Measurements from ENCODE around the gene B3GALNT2. TPM values are rescaled to one million over a fixed set of nuclear protein-coding genes. Genes with fewer than 3 reads are reported as not detected.

Gene B3GALNT2
- total RNA-seq, 1 donor from 2014 or later: 18.5 TPM

- no peaks in the 10 kb centered on the region for H3K36me3 Mint-ChIP-seq (ENCODE audit: low read depth)
- no peak overlapping the region for H3K4me3 Mint-ChIP-seq
- H3K4me1 Mint-ChIP-seq (ENCODE audit: low read depth): peaks cover 12% of the 10 kb centered on the region
- intact Hi-C loops (cut with micrococcal nuclease): loop anchor here (1.0 kb wide), 1 partner anchor 327 kb away; no protein-coding TSS in a partner anchor
- H3K27ac Mint-ChIP-seq: no peak overlapping the region
- H3K27me3 Mint-ChIP-seq (ENCODE audit: insufficient read depth): peaks cover 12% of the 10 kb centered on the region
- no peaks in the 10 kb centered on the region for H3K9me3 Mint-ChIP-seq
- DNase-seq (ENCODE audit: low spot score): no peak
Measured at GRCh38 chr1:235515844-235516512, 11.7 kb upstream of the B3GALNT2 start.

- peaks cover 22% of the 10 kb centered on the region for H3K27me3 Mint-ChIP-seq (ENCODE audit: insufficient read depth)
- intact Hi-C loops (cut with micrococcal nuclease): loop anchor here (1.0 to 2.0 kb wide), 4 partner anchors 183 to 458 kb away; no protein-coding TSS in a partner anchor
- H3K27ac Mint-ChIP-seq: no peak overlapping the region
- H3K4me3 Mint-ChIP-seq: no peak overlapping the region
- H3K9me3 Mint-ChIP-seq: no peaks in the 10 kb centered on the region
- peaks cover 12% of the 10 kb centered on the region for H3K4me1 Mint-ChIP-seq (ENCODE audit: low read depth)
- DNase-seq (ENCODE audit: low spot score): no peak
- no peaks in the 10 kb centered on the region for H3K36me3 Mint-ChIP-seq (ENCODE audit: low read depth)
Measured at GRCh38 chr1:235513495-235514366, 9.5 kb upstream of the B3GALNT2 start.

GRCh38 chr1:235511470-235512240, 7.4 kb upstream of the B3GALNT2 start:
- Mint-ChIP-seq H3K27ac (no peak overlapping the region), H3K9me3 (no peaks in the 10 kb centered on the region), H3K36me3 (ENCODE audit: low read depth) (no peaks in the 10 kb centered on the region), H3K27me3 (ENCODE audit: insufficient read depth) (peaks cover 25% of the 10 kb centered on the region), H3K4me1 (ENCODE audit: low read depth) (peaks cover 8% of the 10 kb centered on the region), H3K4me3 (no peak overlapping the region)
- DNase-seq (ENCODE audit: low spot score): no peak
- intact Hi-C loops (cut with micrococcal nuclease): loop anchor here (2.0 kb wide), 2 partner anchors 185 to 219 kb away; no protein-coding TSS in a partner anchor

- H3K36me3 Mint-ChIP-seq (ENCODE audit: low read depth): no peaks in the 10 kb centered on the region
- no peak for DNase-seq (ENCODE audit: low spot score)
- H3K4me3 Mint-ChIP-seq: no peak overlapping the region
- no peak overlapping the region for H3K27ac Mint-ChIP-seq
- peaks cover 14% of the 10 kb centered on the region for H3K4me1 Mint-ChIP-seq (ENCODE audit: low read depth)
- H3K9me3 Mint-ChIP-seq: no peaks in the 10 kb centered on the region
- peaks cover 21% of the 10 kb centered on the region for H3K27me3 Mint-ChIP-seq (ENCODE audit: insufficient read depth)
- intact Hi-C loops (cut with micrococcal nuclease): no loop called here
Measured at GRCh38 chr1:235510823-235511222, 6.6 kb upstream of the B3GALNT2 start.

GRCh38 chr1:235507623-235508022, 3.4 kb upstream of the B3GALNT2 start:
- peaks cover 20% of the 10 kb centered on the region for H3K4me1 Mint-ChIP-seq (ENCODE audit: low read depth)
- peaks cover under 1% of the 10 kb centered on the region for H3K36me3 Mint-ChIP-seq (ENCODE audit: low read depth)
- no peak for DNase-seq (ENCODE audit: low spot score)
- H3K9me3 Mint-ChIP-seq: no peaks in the 10 kb centered on the region
- no peak overlapping the region for H3K4me3 Mint-ChIP-seq
- peaks cover 23% of the 10 kb centered on the region for H3K27me3 Mint-ChIP-seq (ENCODE audit: insufficient read depth)
- H3K27ac Mint-ChIP-seq: no peak overlapping the region
- intact Hi-C loops (cut with micrococcal nuclease): loop anchor here (10.0 kb wide), 1 partner anchor 1017 kb away; the partner anchor contains the start of gene LGALS8

GRCh38 chr1:235504494-235505222, 406 bp upstream of the B3GALNT2 start:
- Mint-ChIP-seq H3K27ac (peak overlapping the region; percentile 97), H3K4me1 (ENCODE audit: low read depth) (peaks cover 41% of the 10 kb centered on the region), H3K36me3 (ENCODE audit: low read depth) (peaks cover 4% of the 10 kb centered on the region), H3K27me3 (ENCODE audit: insufficient read depth) (peaks cover 16% of the 10 kb centered on the region), H3K9me3 (no peaks in the 10 kb centered on the region), H3K4me3 (peak overlapping the region; percentile 92)
- intact Hi-C loops (cut with micrococcal nuclease): loop anchor here (1.0 to 10.0 kb wide), 18 partner anchors 11 to 1131 kb away; partner anchors contain the start of genes ARID4B, COA6, GGPS1 and HEATR1
- DNase-seq (ENCODE audit: low spot score): peak; percentile 98

- peak overlapping the region; percentile 87 for H3K4me3 Mint-ChIP-seq
- intact Hi-C loops (cut with micrococcal nuclease): loop anchor here (1.0 to 10.0 kb wide), 17 partner anchors 10 to 1130 kb away; partner anchors contain the start of genes ARID4B, COA6, GGPS1 and HEATR1
Measured at GRCh38 chr1:235503403-235504121, 690 bp downstream of the B3GALNT2 start.

GRCh38 chr1:235502601-235503402, 1.4 kb downstream of the B3GALNT2 start:
- DNase-seq (ENCODE audit: low spot score): no peak
- Mint-ChIP-seq H3K36me3 (ENCODE audit: low read depth) (peaks cover 8% of the 10 kb centered on the region), H3K9me3 (no peaks in the 10 kb centered on the region), H3K4me3 (peak overlapping the region; percentile 87), H3K4me1 (ENCODE audit: low read depth) (peaks cover 46% of the 10 kb centered on the region), H3K27me3 (ENCODE audit: insufficient read depth) (peaks cover 12% of the 10 kb centered on the region), H3K27ac (peak overlapping the region; percentile 74)
- intact Hi-C loops (cut with micrococcal nuclease): loop anchor here (5.0 to 10.0 kb wide), 6 partner anchors 136 to 1022 kb away; partner anchors contain the start of genes LGALS8, LYST, NID1 and TBCE

More at GRCh38 chr1:235503403-235504121, 690 bp downstream of the B3GALNT2 start:
- Mint-ChIP-seq H3K27me3 (ENCODE audit: insufficient read depth) (peaks cover 12% of the 10 kb centered on the region), H3K36me3 (ENCODE audit: low read depth) (peaks cover 8% of the 10 kb centered on the region), H3K27ac (peak overlapping the region; percentile 68), H3K9me3 (no peaks in the 10 kb centered on the region), H3K4me1 (ENCODE audit: low read depth) (peaks cover 46% of the 10 kb centered on the region)
- DNase-seq (ENCODE audit: low spot score): no peak

- no peak for DNase-seq (ENCODE audit: low spot score)
- H3K27ac Mint-ChIP-seq: no peak overlapping the region
- H3K4me3 Mint-ChIP-seq: no peak overlapping the region
- H3K4me1 Mint-ChIP-seq (ENCODE audit: low read depth): peaks cover 43% of the 10 kb centered on the region
- H3K36me3 Mint-ChIP-seq (ENCODE audit: low read depth): peaks cover 8% of the 10 kb centered on the region
- intact Hi-C loops (cut with micrococcal nuclease): loop anchor here (5.0 to 10.0 kb wide), 6 partner anchors 134 to 1024 kb away; partner anchors contain the start of genes LGALS8, LYST, NID1 and TBCE
- H3K9me3 Mint-ChIP-seq: no peaks in the 10 kb centered on the region
- H3K27me3 Mint-ChIP-seq (ENCODE audit: insufficient read depth): peaks cover 5% of the 10 kb centered on the region
Measured at GRCh38 chr1:235500971-235501540, 3.2 kb downstream of the B3GALNT2 start.

- H3K4me3 Mint-ChIP-seq: no peak overlapping the region
- intact Hi-C loops (cut with micrococcal nuclease): no loop called here
Measured at GRCh38 chr1:235495551-235495950, 8.7 kb downstream of the B3GALNT2 start.

More at GRCh38 chr1:235495551-235495950, 8.7 kb downstream of the B3GALNT2 start:
- Mint-ChIP-seq H3K36me3 (ENCODE audit: low read depth) (peaks cover 23% of the 10 kb centered on the region), H3K27ac (no peak overlapping the region), H3K27me3 (ENCODE audit: insufficient read depth) (no peaks in the 10 kb centered on the region), H3K9me3 (no peaks in the 10 kb centered on the region), H3K4me1 (ENCODE audit: low read depth) (peaks cover 30% of the 10 kb centered on the region)
- no peak for DNase-seq (ENCODE audit: low spot score)
